ENCODE measurements around the gene SNX21.
"Not testable (repeated sequence)": the region's sequence is repeated elsewhere in the genome, so short reads cannot be mapped to it uniquely, and the experiment has no call there.

SNX21 gene, protein sequence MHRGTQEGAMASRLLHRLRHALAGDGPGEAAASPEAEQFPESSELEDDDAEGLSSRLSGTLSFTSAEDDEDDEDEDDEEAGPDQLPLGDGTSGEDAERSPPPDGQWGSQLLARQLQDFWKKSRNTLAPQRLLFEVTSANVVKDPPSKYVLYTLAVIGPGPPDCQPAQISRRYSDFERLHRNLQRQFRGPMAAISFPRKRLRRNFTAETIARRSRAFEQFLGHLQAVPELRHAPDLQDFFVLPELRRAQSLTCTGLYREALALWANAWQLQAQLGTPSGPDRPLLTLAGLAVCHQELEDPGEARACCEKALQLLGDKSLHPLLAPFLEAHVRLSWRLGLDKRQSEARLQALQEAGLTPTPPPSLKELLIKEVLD

DNA sequence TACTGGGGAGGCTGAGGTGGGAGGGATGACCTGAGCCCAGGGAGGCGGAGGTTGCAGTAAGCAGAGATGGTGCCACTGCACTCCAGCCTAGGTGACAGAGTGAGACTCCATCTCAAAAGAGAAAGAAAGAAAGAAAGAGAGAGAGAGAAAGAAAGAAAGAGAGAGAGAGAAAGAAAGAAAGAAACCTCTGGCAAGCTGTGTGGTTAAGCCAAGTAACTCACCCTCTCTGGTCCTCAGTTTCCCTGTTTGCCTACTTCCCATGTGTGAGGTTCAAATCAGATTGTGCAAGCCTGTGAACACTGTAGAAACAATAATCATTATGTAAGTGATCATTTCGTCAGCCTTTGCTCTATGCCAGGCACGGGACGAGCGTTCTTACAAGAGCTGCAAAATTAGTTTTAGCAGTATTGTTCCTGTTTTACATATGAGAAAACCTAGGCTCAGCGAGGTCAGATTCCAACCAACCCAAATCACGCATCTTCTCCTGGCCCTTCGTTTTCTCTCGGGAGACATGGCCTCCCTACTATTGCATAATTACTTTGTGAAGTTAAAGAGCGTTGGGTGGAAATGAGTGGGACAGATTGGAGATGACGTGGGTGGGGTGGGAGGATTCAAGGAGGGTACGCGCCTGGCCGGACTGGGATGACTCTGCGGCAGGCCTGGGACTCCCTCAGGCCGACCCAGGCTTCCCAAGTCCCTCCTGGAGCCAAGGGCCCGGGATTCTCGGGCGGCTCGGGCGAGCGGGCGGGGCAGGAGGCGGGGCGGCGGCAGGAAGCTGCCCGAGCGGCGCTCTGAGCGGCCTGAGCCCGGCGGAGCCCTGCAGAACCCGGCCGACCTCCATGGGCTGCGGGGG lies at the start of gene SNX21:
Gene SNX21 (plus strand): TSS at position 770 of the 853 bp plus-strand sequence. CDS start 121 bp downstream, outside the sequence.
- peak in 52 of 58 donors; percentile 24 to 78 (median 67) for DNase-seq

DNA sequence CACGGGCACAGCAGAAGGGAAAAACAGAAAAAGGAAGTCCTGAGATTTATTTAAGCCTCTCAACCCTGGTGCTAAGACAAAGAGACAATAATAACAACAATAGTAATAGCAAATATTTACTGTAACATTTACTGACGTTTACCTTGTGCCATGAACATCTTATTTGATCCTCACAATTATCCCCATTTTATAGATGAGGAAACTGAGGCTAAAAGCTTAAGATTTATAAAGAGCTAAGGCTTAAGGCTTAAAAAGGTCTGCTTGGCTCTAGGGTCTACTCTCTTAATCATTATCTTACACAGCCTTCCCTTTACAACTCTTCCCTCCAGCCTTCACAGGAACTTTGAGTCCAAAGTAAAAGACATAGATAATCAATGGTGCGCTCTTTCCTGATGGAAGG lies 45.2 kb upstream of the SNX21 start:
- DNase-seq, result no peak

DNA sequence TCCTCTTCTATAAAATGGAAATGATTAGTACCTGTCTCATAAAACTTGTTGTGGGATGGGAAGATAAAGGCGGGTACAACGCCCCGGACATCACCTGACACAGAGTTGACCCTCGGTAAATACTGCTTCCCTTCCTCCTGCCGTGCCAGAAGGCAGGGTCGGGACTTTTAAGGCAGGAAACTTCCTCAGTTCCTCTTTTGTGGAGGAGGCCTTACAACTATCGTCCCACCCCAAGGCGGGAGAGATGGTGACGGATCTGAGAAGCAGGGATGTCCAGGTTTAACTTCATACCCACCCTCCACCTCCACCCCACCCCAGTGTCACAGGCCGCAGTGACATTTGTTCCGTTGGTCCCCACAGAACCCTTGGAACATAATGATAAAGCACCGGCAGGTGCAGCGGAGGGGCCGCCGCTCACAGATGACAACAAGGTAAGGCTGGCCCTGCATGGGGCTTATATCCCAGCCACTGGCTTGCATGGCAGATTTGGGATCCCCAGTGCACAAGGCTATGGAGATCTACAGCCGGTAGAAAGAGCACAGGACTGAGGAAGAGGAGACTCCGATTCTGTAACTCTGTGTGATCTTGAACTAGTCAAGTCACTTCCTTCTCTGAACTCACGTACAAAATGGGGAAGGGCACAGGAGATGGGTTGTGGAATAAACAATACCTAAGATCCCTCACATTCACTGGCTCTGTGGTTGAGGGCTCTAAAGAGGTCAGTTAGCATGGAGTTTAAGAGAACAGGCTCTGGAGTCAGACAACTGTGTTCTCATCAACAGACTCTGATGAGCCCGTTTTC lies 41.1 kb upstream of the SNX21 start:
- peak in 4 of 58 donors; percentile 4 to 27 (median 8) for DNase-seq

DNA sequence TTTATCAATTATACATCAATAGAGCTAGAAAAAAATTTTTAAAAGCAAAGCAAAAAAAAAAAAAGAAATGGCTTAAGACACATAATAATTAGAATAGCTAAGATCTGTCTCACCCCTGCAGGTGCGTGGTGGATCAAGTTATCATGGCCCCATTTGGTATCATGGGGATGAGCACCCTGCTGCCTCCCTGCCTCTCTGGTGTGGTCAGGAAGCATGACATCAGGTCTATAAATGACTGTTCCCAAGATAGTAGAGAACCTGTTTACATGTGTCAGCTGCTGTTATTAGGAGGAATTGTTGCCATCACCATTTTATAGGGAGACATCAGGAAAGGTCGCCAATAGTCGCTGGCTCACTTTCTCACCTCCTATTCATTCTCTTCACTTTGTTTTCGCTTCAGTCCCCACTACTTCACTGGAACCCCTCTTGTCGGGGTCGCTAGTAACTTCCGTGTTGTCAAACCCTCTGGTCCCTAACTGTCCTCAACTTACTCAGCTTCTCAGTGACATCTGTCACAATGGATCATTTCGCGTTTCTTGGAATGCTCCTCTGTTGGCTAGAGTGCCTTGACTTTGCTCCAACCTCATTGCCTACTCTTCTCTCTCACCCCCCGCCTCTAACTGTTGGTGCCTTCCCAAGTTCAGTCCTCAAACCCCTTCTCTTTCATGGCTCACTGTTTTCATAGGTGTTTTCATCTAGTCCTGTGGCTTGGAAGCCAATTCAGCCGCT lies 37.1 kb upstream of the SNX21 start:
- DNase-seq, result no peak

DNA sequence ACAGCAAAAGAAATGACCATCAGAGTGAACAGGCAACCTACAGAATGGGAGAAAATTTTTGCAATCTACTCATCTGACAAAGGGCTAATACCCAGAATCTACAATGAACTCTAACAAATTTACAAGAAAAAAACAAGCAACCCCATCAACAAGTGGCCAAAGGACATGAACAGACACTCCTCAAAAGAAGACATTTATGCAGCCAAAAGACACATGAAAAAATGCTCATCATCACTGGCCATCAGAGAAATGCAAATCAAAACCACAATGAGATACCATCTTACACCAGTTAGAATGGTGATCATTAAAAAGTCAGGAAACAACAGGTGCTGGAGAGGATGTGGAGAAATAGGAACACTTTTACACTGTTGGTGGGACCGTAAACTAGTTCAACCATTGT lies 36.1 kb upstream of the SNX21 start:
- DNase-seq, result not testable (repeated sequence)

DNA sequence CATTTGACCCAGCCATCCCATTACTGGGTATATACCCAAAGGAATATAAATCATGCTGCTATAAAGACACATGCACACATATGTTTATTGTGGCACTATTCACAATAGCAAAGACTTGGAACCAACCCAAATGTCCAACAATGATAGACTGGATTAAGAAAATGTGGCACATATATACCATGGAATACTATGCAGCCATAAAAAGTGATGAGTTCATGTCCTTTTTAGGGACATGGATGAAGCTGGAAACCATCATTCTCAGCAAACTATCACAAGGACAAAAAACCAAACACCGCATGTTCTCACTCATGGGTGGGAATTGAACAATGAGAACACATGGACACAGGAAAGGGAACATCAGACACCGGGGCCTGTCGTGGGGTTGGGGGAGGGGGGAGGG lies 35.6 kb upstream of the SNX21 start:
- DNase-seq, result not testable (repeated sequence)

DNA sequence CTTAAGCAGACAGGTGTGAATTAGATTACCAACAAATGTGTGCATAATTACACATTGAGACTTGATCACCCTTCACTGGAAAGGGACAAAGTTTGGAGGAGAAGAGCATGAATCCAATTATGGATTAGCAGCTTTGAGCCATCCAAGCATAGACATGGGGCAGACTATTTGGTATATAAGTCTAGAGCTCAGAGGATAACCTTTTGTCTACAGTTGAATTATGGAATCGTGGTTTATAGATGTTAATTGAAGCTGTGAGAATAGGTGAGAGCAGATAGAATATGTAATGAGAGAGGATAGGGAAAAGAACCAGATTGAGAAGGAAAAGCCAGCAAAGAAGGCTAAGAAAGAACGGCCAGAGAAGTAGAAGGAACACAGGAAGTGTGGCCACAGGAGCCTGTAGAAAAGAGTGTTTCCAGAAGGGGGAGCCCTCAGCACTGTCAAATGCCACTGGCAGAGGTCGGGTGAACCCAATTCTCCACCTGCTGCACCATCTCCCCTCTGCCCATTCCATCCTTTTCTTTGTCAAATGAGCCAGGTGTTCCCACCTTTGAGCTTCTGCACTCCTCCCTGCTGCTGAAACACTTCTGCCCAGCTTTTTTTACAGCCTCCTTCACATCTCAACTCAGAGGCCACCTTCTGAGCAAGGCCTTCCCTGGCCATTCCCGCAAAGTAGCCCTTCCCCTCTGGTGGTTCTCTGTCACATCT lies 34.5 kb upstream of the SNX21 start:
- DNase-seq, result peak in 22 of 58 donors; percentile 1 to 49 (median 9)

DNA sequence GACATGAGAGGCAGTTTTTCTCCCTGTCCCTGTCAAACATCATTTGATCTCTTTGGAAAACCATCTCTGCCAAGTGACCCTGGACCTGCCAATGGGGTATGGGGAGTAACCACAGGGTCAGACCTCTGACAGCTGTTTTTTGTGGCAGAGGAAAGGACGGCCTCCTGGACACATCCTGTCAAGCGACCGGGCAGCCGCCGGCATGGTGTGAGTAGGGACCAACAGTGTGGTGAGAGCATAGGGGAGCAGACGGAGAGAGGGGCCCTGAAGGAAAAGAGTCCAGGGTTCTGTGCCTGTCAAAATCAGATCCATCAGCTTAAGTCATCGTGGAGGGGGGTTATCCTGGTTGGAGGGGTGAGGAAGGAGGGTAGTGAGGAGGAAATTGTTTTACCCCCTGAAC lies 31.7 kb upstream of the SNX21 start:
- DNase-seq, result no peak

DNA sequence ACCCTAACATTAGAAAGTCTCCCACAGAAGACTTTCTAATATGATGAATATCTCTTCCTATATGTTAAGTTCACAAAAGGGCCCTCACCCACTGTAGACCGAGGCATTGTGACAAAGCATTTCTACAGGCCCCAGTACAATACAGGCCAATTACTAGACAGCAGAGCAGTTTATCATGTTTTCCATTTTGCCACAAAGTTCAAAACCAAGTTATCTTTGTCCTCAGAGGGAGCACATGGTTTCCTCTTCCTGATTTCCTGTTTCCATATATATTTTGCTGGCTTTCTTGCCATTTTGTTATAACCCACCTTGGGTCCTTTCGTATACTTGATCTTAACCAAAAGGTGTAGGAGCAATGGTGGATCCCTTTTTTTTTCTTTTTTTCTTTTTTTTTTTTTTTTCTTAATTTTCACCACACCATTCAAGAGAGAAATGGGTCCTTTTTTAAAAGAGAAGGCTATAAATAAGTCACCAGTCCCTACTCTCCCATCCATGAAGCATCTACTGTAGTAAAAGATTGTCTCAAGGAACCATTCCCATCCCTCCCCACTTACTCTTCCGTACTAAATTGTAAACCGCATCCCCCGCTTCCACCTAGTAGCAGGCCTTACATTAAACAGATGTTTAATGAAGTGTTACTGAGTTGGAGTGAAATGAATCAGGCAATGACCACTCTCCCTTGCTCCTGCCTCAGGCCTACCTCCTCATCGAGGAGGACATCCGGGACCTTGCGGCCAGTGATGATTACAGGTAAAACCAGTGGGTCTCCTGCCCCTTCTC lies 23.2 kb upstream of the SNX21 start:
- no peak for DNase-seq

DNA sequence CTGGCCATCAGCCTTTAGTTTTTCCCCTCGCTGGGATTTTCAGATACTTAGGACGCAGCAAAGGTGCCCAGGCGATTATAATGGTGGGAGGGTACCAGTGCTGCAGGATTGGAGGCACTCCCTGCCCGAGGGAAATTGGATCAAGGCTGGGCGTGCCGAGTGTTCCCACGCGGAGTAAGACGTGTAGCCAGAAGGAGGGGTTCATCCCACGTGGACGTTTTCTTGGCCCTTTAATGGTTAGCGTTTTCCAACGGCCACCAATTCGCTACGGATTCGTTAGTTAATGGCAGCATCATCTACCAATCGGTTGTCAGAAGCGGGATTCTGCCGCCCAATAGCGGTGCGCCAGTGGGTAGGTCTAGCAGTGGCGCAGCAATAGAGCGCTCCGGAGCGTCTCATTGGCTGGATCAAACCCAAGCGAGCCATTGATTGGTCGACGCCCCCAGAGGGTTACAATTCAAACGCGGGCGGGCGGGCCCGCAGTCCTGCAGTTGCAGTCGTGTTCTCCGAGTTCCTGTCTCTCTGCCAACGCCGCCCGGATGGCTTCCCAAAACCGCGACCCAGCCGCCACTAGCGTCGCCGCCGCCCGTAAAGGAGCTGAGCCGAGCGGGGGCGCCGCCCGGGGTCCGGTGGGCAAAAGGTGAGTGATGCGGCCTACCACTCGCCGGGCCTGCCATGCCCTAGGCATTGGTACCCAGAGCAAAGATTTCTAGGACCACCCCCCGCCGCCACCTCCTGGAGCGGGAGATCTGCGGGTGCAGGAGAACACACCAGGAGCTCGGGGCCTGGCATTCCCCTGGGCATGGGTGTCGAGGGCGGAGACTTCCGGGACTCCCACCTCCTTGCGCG lies 21.2 kb upstream of the SNX21 start, which contains the start of gene UBE2C:
Gene UBE2C (plus strand): TSS at position 488 of the 849 bp plus-strand sequence. CDS start 52 bp downstream, at position 540.
- peak; percentile 69 to 99 (median 97) for DNase-seq

DNA sequence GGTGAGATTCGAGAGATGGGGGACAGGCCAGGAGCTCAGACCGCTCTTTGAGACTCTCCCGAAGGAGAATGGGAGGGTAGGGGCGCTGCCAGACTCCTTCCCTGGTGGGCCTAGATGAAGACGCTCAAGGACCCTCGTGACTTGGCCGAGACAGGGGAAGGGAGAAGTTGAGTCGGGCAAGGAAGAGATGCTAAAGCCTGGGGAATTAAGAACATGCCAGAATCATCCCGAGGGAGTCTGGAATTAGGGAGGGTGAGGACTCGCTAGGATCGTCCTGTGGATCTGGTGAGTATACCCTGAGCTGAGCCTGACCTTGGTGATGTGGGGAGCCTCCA lies 20.6 kb upstream of the SNX21 start:
- DNase-seq, result no peak

DNA sequence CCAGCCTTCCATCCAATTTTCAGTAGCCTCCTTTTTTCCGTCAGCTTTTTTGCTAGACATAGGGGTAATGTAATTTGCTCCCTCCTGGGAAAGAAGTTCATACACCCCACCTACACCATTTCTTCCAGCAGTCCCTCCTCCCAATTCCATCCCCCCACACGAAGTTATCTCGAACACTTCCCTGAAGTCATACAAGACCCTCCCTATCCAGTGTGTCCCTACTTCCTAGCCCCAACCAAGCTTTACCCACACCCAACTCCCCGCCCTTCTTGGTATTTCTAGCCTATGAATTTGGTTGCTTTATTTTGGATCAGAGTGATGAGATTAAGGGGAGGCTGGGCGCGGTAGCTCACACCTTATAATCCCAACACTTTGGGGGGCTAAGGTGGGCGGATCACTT lies 20.1 kb upstream of the SNX21 start:
- no peak for DNase-seq

DNA sequence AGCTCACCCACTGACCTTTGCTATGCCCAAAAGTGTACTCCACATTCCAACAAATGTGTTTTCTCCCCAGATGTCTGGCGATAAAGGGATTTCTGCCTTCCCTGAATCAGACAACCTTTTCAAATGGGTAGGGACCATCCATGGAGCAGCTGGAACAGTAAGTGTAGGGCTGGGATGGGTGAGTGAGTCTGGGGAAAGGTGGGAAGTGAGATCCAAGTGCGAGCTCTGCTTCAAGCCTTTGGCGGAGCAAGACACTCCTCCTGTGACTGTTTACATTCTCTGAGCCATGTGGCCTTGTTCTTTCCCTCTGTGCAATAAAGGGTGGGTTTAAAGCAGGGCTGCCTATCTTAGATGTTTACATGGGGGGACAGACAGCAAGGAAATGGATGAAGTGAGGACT lies 19.3 kb upstream of the SNX21 start:
- DNase-seq, result no peak

DNA sequence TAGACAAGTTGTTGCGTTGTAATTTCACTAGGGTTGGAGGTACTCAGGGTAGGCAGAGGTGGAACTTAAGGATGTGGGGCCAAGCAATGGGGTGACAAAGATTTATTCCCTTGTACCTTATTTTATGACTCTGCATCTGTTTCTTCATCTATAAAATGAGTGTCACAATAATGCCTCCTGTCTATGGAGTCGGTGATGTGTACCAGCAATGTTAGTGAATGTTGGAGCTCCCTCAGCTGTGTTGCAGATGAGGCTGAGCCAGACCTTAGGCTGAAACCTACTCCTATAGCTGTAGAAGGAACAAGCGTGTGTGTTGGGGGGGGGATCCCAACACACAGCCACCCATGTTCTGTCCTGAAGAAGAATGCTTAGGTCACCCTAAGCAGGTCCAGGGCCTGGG lies 16.6 kb upstream of the SNX21 start:
- no peak for DNase-seq

DNA sequence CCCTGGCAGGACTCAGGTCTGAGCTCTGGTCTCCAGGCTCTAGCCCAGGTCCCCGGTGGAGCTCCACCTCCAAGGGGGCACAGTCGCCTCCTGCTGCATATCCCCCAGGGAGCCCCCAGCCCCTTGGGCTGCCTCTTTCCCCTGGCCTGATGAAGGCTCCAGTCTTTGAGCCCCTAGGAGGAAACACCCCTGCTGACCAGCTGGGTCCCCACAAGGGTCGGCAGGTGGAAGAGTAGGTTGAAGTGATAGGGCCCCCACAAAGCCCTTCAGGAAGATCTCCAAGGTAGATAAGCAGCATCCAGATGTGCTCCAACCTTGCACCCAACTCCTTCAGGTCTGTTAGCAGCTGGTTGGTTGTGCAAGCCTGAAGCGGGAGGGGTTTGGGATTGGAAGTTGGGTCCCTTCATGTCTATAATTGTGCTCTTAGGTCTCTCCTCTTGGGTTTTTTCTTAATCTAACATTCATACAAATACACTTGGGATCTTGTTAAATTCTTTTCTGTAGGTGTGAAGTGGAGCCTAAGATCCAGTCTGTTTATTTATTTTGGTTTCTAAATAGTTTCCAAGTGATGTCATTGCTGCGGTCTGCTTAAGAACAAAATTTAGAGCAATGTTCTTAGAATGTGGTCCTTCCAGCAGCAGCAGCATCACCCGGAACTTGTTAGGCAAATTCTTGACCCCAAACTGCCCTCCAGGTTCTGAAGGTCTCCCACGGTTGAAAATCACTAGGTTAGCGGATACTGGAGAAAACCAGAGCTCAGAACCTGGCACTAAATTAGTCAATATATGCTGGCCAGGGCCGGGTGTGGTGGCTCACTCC lies 16.0 kb upstream of the SNX21 start:
- DNase-seq, result no peak

DNA sequence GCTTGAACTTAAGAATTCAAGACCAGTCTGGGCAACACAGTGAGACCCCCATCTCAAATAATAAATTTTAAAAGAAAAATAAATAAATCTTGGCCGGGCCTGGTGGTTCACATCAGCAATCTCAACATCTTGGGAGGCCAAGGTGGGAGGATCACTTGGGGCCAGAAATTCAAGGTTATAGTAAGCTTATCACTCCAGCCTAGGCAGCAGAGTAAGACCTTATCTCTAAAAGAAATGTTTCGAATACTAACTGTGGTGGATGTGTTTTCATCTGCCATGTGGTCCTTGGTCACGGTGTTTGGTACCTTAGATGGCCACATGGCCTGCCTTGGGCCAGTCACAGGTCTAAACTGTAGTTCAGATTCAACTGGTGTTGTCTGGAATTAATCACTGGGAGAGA lies 15.4 kb upstream of the SNX21 start:
- no peak for DNase-seq

DNA sequence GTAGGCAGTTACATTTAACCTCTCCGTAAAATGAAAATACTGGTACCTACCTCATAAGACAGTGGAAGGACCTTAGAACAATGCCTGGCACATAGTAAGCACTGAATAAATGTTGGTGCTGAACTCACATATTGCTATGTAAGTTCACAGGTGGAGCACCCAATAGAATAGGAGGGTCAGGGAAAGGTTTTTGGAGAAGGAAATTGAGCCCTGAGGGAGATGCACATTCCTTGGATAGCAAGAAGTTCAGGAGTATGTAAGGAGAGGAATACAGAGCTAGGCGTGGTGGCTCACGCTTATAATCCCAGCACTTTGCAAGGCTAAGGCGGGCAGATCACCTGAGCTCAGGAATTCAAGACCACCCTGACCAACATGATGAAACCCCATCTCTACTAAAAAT lies 14.1 kb upstream of the SNX21 start:
- DNase-seq, result no peak

DNA sequence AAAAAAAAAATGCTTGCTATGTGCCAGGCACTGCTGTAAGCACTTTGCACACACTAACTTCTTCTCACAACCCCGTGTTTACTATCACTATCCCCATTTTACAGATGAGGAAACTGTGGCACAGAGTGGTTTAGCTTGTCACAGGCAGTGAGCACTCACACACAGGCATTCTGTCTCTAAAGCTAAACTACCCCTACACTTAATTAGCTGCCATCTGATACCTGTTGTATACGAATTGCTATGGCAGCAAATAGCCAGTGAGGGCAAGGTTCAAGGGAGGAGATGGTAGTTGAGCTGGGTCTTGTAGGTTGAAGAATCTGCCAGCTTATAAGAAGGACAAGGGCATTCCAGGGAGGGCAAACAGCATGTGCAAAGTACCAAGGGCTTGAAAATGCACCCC lies 11.7 kb upstream of the SNX21 start:
- no peak for DNase-seq
